OCI-LY3 (cell line): ENCODE data around the gene CCDC85B.

Experiments used
- CTCF ChIP-seq: fragments of 200-600, 300-600 bp; sonication (generic); IDR thresholded peaks from 2 replicates; pipeline ENCODE4 v1.5.1; 2014; ENCODE audit warnings: antibody characterized with exemption, low read length, low read depth
- EZH2phosphoT487 ChIP-seq: fragments of 200-600 bp; shearing (Covaris generic); IDR thresholded peaks from 2 replicates; pipeline ENCODE4 v1.6.1; 2018; ENCODE audit warnings: antibody characterized with exemption, mixed run types, low read depth

GRCh38 chr11:65915821-65916251 is 25.4 kb downstream of the CCDC85B start:
- TF ChIP-seq CTCF: no peak
- TF ChIP-seq EZH2phosphoT487: no peak
